Upper lobe of left lung (tissue), 6 donors: Measurements from ENCODE around the gene SPRR2B. TPM values are rescaled to one million over a fixed set of nuclear protein-coding genes. Genes with fewer than 3 reads are reported as not detected.
A peak's percentile ranks its signal among the peaks of the same experiment; 100 is the strongest.

Source experiments
- ATAC-seq, 2 donors: fragments of 200-7000 bp; cut with Tn5 transposase; one replicate each; pipeline ENCODE4 v1.9.1; 2022; ENCODE audit warnings: mild to moderate bottlenecking in 2 of 2, moderate library complexity in 2 of 2; ENCODE audit not compliant: low FRiP score in 2 of 2
- DNase-seq, 2 donors: peaks; one replicate each; pipeline ENCODE4 v3.0.0-alpha.2; 2019 to 2020
- H3K27ac ChIP-seq, 4 donors: fragments of 200-600 bp; sonication (generic); one replicate each; pipeline ENCODE4 v1.5.1; 2016 to 2019
- H3K27me3 ChIP-seq, 4 donors: fragments of 200-600 bp; sonication (generic); one replicate each; pipeline ENCODE4 v1.5.1; 2017 to 2019
- H3K36me3 ChIP-seq, 4 donors: fragments of 200-600 bp; sonication (generic); one replicate each; pipeline ENCODE4 v1.5.1; 2016 to 2019
- H3K4me1 ChIP-seq, 4 donors: fragments of 200-600 bp; sonication (generic); one replicate each; pipeline ENCODE4 v1.5.1; 2018 to 2019
- H3K4me3 ChIP-seq, 4 donors: fragments of 200-600 bp; sonication (generic); one replicate each; pipeline ENCODE4 v1.5.1; 2017 to 2019; ENCODE audit warnings: mild to moderate bottlenecking in 2 of 4, moderate library complexity in 1 of 4
- H3K9me3 ChIP-seq, 4 donors: fragments of 200-600 bp; sonication (generic); one replicate each; pipeline ENCODE4 v1.5.1; 2018 to 2019
- CTCF ChIP-seq, 6 experiments: fragments of 450-650 bp in 4 of 6; fragments of 200-600 bp in 2 of 6; sonication (generic) in 2 of 6; IDR thresholded peaks; one replicate each; pipeline ENCODE4 v1.5.1; 2016 to 2019; ENCODE audit warnings: antibody characterized with exemption in 6 of 6
- EP300 ChIP-seq, 4 donors: sonication (generic); formaldehyde crosslinking; IDR thresholded peaks; one replicate each; pipeline ENCODE4 v1.5.1; 2017; ENCODE audit warnings: antibody characterized with exemption in 4 of 4, control low read depth in 2 of 4
- POLR2A ChIP-seq, 4 donors: fragments of 450-650 bp; IDR thresholded peaks; one replicate each; pipeline ENCODE4 v1.5.1; 2016 to 2017; ENCODE audit warnings: antibody characterized with exemption in 4 of 4, mild to moderate bottlenecking in 2 of 4
- POLR2AphosphoS5 ChIP-seq, 2 donors: sonication (generic); formaldehyde crosslinking; IDR thresholded peaks; one replicate each; pipeline ENCODE4 v1.5.1; 2017; ENCODE audit warnings: antibody characterized with exemption in 2 of 2
- WGBS, 2 donors: methylation state at CpG; one replicate each; pipeline ENCODE4 v1.1.5; 2017 to 2018; 5-methylcytosine and 5-hydroxymethylcytosine counted together
- total RNA-seq, 6 donors: library from RNA; depleted of rRNA in 4 of 6; stranded (reverse); fragments of >200 nt in 4 of 6; gene quantifications; one replicate each; pipeline versions ENCODE4 v1.1.0 to v1.2.1, GENCODE V29; 2016 to 2021
- donor health status: DM: no; HTN: no; CAD: no; lungs with moderate emphysema.
- donor health status: DM: no; HTN: yes; CAD: no; lungs with severe emphysema.

The SPRR2B gene
- total RNA-seq, 6 donors from 2014 or later, result not detected

GRCh38 chr1:153072806-153073726 is 1.7 kb upstream of the SPRR2B start:
- Histone ChIP-seq H3K36me3 (no peaks in the 10 kb centered on the region), H3K27me3 (no peaks in the 10 kb centered on the region), H3K9me3 (no peaks in the 10 kb centered on the region), H3K4me1 (no peaks in the 10 kb centered on the region), H3K27ac (no peak overlapping the region), H3K4me3 (no peak overlapping the region)
- TF ChIP-seq POLR2A (IDR thresholded peaks at IDR 0.05) (no peak), CTCF (IDR thresholded peaks at IDR 0.05) (no peak), EP300 (IDR thresholded peaks at IDR 0.05) (no peak), POLR2AphosphoS5 (IDR thresholded peaks at IDR 0.05) (no peak)
- WGBS, 2 donors, result 68 to 84% methylated on average over 3 to 5 of the region's 5 CpGs
- DNase-seq (no peak), ATAC-seq (no peak)

GRCh38 chr1:153070243-153070642 is 1.2 kb downstream of the SPRR2B start:
- Histone ChIP-seq H3K27ac (no peak overlapping the region), H3K4me3 (no peak overlapping the region), H3K4me1 (no peaks in the 10 kb centered on the region), H3K36me3 (no peaks in the 10 kb centered on the region), H3K27me3 (no peaks in the 10 kb centered on the region), H3K9me3 (no peaks in the 10 kb centered on the region)
- ATAC-seq (no peak), DNase-seq (no peak)
- WGBS, 2 donors, result 43 to 69% methylated on average over 2 of the region's 2 CpGs
- TF ChIP-seq CTCF (IDR thresholded peaks at IDR 0.05) (no peak), EP300 (IDR thresholded peaks at IDR 0.05) (no peak), POLR2A (IDR thresholded peaks at IDR 0.05) (no peak), POLR2AphosphoS5 (IDR thresholded peaks at IDR 0.05) (no peak)

- 57 to 58% methylated on average over 4 to 6 of the region's 6 CpGs for WGBS, 2 donors
- H3K27me3 ChIP-seq, result no peaks in the 10 kb centered on the region
- no peaks in the 10 kb centered on the region for H3K9me3 ChIP-seq
- no peak overlapping the region for H3K4me3 ChIP-seq
- DNase-seq (no peak), ATAC-seq (peak in 1 of 2 donors; percentile 26)
- no peak overlapping the region for H3K27ac ChIP-seq
- no peaks in the 10 kb centered on the region for H3K36me3 ChIP-seq
- TF ChIP-seq POLR2A (IDR thresholded peaks at IDR 0.05) (no peak), POLR2AphosphoS5 (IDR thresholded peaks at IDR 0.05) (no peak), CTCF (IDR thresholded peaks at IDR 0.05) (no peak), EP300 (IDR thresholded peaks at IDR 0.05) (no peak)
- H3K4me1 ChIP-seq, result no peaks in the 10 kb centered on the region
These were observed 12.3 kb downstream of the SPRR2B start for GRCh38 chr1:153058826-153059784.

GRCh38 chr1:153058154-153058553 is 13.3 kb downstream of the SPRR2B start:
- no peaks in the 10 kb centered on the region for H3K4me1 ChIP-seq
- whole genome bisulfite sequencing, 2 donors, result 55 to 56% methylated on average over 2 of the region's 2 CpGs
- TF ChIP-seq CTCF (IDR thresholded peaks at IDR 0.05) (no peak), POLR2A (IDR thresholded peaks at IDR 0.05) (no peak), POLR2AphosphoS5 (IDR thresholded peaks at IDR 0.05) (no peak), EP300 (IDR thresholded peaks at IDR 0.05) (no peak)
- H3K27ac ChIP-seq, result no peak overlapping the region
- no peak overlapping the region for H3K4me3 ChIP-seq
- H3K9me3 ChIP-seq, result no peaks in the 10 kb centered on the region
- no peaks in the 10 kb centered on the region for H3K36me3 ChIP-seq
- H3K27me3 ChIP-seq, result no peaks in the 10 kb centered on the region
- no peak for ATAC-seq
- DNase-seq, result no peak
